Measurements from ENCODE around the gene MAPK4.

MAPK4 gene

GRCh38 chr18:50654658-50655550, 95.0 kb downstream of the MAPK4 start:
- no peak for DNase-seq (ENCODE audit: low read depth)

- no peak for DNase-seq (ENCODE audit: low read depth)
These were observed 96.5 kb downstream of the MAPK4 start for GRCh38 chr18:50656396-50656795.

DNA sequence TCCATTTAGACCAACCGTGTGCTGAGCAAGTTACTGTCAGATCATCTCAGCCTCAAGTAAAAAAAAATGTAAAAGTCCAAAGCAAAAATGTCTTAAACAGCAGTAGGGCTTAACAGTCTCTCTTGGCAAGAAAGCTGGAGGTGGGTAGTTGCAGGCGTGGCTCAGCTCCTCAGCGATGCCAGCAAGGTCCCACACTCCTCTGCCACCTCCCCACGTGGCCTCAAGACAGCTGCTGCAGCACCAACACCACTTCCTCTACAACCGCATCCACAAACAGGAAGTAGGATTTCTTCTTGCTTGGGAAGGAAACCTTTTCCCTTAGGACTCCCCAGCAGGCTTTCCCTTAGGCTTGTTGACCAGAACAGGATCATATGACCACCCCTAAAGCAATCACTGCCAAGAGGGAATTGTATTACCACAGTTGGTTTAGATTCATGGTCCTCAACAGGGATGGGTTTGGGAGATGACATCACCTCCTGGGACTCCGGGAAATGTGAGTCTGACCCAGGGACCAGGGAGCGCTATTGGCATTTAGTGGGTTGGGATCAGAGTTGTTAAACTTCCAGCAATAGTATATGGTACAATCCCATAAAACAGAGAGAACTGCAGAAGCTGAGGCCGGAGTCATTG, 97.1 kb downstream of the MAPK4 start:
- no peak for DNase-seq (ENCODE audit: low read depth)

GRCh38 chr18:50658601-50659000, 98.7 kb downstream of the MAPK4 start:
- DNase-seq (ENCODE audit: low read depth), result no peak

DNA sequence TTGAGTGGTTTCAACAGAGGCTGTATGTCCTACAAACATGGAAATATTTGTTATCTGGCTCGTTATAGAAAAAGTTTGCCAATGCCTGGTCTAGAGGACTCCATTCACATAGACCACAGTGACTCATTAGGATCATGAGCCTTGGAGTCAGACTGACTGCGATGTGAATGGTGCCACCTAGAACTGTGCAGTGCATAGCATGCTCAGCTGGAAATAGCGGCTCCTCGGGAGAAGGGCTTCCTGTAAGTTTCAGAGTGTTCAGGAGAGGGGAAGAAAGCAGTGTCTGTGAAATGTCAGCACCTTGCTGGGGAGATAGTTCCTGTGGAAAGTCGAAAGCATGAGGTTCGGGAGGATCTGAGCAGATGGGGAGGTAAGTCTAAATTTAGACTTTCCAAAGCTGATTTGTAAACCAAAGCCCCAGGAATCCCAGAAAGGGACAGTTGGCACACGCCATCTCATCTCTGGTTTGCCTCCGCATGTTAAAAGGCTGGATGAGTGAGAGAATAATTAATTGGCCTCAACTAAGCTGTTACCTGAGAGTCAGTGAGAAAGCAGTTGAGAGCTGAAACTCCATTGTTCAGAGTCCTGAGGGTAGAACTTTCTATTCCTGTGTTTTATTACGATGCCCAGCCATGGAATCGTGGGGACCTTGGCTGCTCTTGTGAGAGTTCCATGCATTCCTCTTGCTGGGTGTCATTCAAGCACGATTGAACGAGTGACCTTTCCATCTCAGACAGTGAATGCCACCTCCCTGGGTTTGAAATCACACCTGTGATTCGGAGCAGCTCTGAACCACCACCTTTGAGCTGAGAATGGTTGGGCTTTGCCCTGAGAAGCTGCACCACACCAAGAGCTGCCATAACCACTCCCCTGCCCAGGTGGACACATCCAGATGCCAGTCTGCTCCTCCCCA, 99.5 kb downstream of the MAPK4 start:
- DNase-seq (ENCODE audit: low read depth), result peak; percentile 9

GRCh38 chr18:50661013-50661412, 101.1 kb downstream of the MAPK4 start:
- no peak for DNase-seq (ENCODE audit: low read depth)

- DNase-seq (ENCODE audit: low read depth), result no peak
These were observed 102.3 kb downstream of the MAPK4 start for GRCh38 chr18:50662177-50662576.

GRCh38 chr18:50662775-50663383, 103.0 kb downstream of the MAPK4 start:
- no peak for DNase-seq (ENCODE audit: low read depth)

DNA sequence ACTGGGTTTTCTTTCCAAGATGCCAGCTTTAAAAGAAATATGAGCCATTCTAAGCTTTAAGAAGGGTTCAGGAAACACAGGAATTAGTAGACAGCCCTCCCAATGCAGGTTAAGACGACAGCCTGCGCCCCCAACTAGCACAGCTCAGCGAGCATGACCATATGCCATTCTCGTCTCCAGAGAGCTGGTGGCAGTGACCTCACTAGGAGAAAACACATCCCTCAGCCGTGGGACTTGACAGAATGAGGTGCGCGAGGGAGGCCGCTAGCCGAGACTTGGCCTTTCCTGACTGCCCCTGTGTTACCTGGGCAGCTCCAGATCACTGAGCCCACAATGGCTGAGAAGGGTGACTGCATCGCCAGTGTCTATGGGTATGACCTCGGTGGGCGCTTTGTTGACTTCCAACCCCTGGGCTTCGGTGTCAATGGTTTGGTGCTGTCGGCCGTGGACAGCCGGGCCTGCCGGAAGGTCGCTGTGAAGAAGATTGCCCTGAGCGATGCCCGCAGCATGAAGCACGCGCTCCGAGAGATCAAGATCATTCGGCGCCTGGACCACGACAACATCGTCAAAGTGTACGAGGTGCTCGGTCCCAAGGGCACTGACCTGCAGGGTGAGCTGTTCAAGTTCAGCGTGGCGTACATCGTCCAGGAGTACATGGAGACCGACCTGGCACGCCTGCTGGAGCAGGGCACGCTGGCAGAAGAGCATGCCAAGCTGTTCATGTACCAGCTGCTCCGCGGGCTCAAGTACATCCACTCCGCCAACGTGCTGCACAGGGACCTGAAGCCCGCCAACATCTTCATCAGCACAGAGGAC, 103.9 kb downstream of the MAPK4 start:
- no peak for DNase-seq (ENCODE audit: low read depth)

- DNase-seq (ENCODE audit: low read depth), result no peak
These were observed 105.1 kb downstream of the MAPK4 start for GRCh38 chr18:50665015-50665414.

- DNase-seq (ENCODE audit: low read depth), result no peak
These were observed 105.6 kb downstream of the MAPK4 start for GRCh38 chr18:50665519-50665918.

GRCh38 chr18:50666536-50666935, 106.6 kb downstream of the MAPK4 start:
- DNase-seq (ENCODE audit: low read depth), result no peak

DNA sequence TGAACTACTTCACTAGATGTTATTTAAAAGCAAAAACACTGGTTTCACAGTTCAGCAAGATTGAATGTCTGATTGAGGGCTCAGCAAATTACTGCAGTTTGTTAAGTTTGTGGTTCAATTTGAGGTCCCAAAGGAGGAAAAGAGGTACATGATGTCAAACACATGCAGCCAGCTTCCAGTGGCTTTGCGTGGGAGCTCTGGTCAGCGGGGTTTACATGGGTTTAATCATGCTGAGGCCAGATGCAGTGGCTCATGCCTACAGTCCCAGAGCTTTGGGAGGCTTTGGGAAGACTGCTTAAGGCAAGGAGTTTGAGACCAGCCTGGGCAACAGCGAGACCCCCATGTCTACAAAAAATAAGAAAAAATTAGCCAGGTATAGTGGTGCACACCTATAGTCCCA, 111.5 kb downstream of the MAPK4 start:
- no peak for DNase-seq (ENCODE audit: low read depth)

- DNase-seq (ENCODE audit: low read depth), result no peak
These were observed 114.6 kb downstream of the MAPK4 start for GRCh38 chr18:50674307-50674980.

GRCh38 chr18:50675043-50675442, 115.2 kb downstream of the MAPK4 start:
- no peak for DNase-seq (ENCODE audit: low read depth)

- DNase-seq (ENCODE audit: low read depth), result no peak
These were observed 118.8 kb downstream of the MAPK4 start for GRCh38 chr18:50678651-50679050.

- no peak for DNase-seq (ENCODE audit: low read depth)
These were observed 119.2 kb downstream of the MAPK4 start for GRCh38 chr18:50679056-50679455.

GRCh38 chr18:50679656-50680055, 119.8 kb downstream of the MAPK4 start:
- no peak for DNase-seq (ENCODE audit: low read depth)

GRCh38 chr18:50680966-50681365, 121.1 kb downstream of the MAPK4 start:
- DNase-seq (ENCODE audit: low read depth), result no peak

DNA sequence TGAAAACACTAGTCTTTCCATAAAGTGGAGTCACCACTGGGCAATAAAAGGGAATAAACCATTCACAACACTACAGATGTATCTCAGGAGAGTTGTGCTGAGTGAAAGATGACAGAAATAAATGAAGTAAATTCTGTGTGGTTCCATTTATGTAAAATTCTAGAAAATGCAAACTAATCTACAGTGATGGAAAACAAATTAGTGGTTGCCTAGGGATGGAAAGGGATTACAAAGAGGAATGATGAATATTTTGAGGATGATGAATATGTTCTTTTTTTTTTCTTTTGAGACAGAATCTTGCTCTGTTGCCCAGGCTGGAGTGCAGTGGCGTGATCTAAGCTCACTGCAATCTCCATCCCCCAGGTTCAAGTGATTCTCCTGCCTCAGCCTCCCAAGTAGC, 123.0 kb downstream of the MAPK4 start:
- no peak for DNase-seq (ENCODE audit: low read depth)

GRCh38 chr18:50686409-50686808, 126.5 kb downstream of the MAPK4 start:
- no peak for DNase-seq (ENCODE audit: low read depth)
